Stimulated activated CD4-positive, alpha-beta T cell treated with anti-CD3 and anti-CD28 coated beads, Interleukin-4, amount 100 ng/mL, for 1 hour (primary cell): ENCODE data around the gene TIMM22.
"Not testable (repeated sequence)": the region's sequence is repeated elsewhere in the genome, so short reads cannot be mapped to it uniquely, and the experiment has no call there.

Source experiments
- DNase-seq: peaks from one replicate; pipeline ENCODE4 v3.0.0-alpha.2; 2020

TIMM22 gene

DNA sequence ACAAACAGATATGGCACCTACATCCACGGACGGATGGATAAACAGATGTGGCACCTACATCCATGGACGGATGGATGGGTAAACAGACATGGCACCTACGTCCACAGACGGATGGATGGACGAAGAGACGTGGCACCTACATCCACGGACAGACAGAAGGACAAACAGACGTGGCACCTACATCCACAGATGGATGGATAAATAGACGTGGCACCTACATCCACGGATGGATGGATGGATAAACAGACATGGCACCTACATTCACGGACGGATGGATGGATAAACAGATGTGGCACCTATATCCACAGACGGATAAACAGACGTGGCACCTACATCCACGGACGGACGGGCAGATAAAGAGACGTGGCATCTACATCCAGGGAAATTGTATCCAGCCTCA lies 45.6 kb downstream of the TIMM22 start:
- no peak for DNase-seq

DNA sequence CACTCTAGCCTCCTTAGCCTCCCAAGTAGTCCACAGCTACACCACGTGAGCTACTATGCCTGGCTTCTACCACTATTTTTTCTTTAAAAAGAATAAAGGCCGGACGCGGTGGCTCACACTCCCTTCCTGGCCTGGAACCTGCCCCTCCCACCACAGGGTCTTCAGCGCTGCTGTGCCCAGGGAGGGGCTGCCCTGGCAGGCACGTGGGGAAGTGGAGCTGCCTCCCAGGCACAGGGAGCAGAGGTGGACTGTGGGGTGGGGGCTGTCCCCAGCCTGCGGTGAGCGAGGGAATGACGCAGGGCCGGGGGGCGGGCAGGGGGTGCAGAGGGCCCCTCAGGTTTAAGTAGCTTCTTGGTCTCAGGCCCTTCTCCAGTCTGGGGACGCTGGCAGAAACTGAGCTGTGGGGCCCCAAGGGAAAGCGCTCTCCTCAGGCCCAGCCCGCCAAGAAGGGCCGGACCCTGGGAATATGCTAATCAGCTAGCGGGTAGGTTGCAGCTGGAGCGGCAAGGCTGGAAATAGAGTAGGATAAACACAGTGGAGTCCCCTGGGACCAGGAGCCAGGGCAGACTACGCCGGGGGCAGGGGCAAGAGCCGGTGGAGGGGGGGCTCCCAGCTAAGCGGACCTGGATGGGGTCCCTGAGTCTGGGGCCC lies 46.8 kb downstream of the TIMM22 start:
- no peak for DNase-seq

- DNase-seq: not testable (repeated sequence)
These were observed 47.6 kb downstream of the TIMM22 start for GRCh38 chr17:1044387-1045009.

- DNase-seq: no peak
These were observed 48.5 kb downstream of the TIMM22 start for GRCh38 chr17:1045456-1045855.

- DNase-seq: no peak
These were observed 50.4 kb downstream of the TIMM22 start for GRCh38 chr17:1047177-1047878.

- DNase-seq: no peak
These were observed 51.0 kb downstream of the TIMM22 start for GRCh38 chr17:1047879-1048470.

DNA sequence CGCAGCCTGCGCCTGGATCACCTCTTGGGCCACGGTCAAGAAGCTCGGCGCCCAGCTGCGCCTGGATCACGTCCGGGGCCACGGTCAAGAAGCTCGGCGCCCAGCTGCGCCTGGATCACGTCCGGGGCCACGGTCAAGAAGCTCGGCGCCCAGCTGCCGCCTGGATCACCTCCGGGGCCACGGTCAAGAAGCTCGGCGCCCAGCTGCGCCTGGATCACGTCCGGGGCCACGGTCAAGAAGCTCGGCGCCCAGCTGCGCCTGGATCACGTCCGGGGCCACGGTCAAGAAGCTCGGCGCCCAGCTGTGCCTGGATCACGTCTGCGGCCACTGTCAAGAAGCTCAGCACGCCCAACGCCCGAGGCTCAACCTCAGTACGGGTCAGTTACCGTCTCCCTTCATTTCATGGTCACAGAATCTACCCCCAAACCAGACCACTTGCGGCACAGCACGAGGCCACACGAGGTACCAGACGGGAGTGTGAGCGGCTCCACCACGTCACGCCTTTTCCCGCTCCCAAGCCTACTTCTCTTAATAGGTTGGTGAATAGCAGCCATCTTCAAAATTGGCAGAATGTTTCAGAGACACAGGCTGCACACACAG lies 51.7 kb downstream of the TIMM22 start:
- not testable (repeated sequence) for DNase-seq

GRCh38 chr17:1049446-1050225 lies 52.7 kb downstream of the TIMM22 start:
- no peak for DNase-seq

DNA sequence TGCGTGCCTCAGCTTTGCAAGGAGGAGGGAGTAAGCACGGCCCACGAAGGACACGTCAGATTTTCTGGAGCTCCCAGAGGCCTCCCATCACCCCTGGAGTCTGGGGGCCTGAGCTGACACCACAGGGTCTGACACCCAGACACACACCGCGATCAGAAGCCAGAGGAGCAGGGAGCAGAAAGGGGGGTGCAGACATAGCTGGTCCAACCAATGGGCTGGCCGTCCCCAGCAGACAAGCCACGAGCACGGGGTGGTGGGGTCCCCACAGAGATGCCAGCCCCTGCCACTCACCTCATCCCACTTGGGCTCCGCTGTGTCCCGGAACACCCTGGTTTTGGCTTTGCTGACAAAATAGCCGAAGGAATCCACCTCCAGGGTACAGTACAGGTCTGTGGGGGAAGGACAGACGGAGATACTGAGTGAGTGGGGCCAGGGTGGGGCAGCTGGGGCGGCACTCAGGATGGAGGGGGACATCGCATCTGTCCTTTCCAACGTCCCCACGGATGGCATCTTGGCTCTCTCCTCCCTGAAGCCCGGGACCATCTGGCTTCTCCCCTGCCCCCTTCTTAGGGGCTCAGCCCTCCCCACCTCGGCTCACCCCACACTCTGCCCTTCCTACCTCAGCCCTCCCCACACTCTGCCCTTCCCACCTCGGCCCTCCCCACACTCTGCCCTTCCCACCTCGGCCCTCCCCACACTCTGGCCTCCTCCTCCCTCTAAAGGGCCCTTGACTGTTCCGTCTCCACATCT lies 53.5 kb downstream of the TIMM22 start:
- DNase-seq: no peak

- no peak for DNase-seq
These were observed 54.3 kb downstream of the TIMM22 start for GRCh38 chr17:1050996-1051925.
